Fibroblast of lung (primary cell): ENCODE results near the gene TRIM46.

Experiments used
- EZH2 ChIP-seq: IDR thresholded peaks from 2 replicates; pipeline ENCODE4 v1.5.1; 2012; ENCODE audit warnings: low read length, control low read depth, mild to moderate bottlenecking; ENCODE audit errors: missing control alignments
- TF ChIP-seq, protein P1 (sequence below), 2 donors: IDR thresholded peaks in 1 of 2; conservative IDR thresholded peaks in 1 of 2; 1 replicate in 1 of 2; 2 replicates in 1 of 2; pipeline ENCODE4 v1.5.1; 2011 to 2012; ENCODE audit warnings: low read length in 2 of 2, control low read depth in 1 of 2, inconsistent platforms in 1 of 2, low read depth in 1 of 2, mild to moderate bottlenecking in 1 of 2

DNA sequence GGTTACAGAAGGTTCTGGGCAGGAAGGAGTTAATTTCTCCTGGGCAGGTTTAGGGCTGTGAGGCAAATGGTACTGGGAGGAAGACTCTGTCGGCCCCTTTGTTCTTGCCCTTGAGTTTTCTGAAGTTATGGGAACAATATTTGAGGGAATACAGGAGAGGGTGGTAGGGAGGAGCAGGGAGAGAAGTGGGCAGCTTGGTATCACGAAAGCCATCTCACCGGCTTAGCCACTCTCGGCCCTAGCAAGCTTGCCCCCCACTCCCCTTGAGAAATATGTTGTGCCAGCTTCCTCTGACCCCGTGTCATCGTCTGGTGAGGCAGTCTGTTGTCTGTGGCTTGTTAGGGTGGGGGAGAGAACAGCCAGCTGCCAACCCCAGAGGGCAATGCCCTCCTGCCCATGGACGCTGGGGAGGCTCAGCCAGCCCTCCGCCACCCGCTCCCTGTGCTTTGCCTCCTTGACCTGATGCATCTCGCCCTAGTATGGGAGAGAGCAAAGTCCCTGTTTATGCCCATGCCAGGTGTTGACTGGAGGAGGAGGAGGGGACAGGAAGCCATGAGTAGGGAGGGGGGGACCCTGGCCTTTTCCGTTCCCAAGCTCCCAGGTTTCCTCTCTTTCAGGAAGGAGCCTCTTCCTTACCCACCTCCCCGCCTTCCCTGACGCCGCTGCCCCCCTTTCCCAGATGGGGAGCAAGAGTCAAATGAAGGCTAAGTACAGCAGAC lies 44.7 kb upstream of the TRIM46 start:
- TF ChIP-seq, protein P1, sequence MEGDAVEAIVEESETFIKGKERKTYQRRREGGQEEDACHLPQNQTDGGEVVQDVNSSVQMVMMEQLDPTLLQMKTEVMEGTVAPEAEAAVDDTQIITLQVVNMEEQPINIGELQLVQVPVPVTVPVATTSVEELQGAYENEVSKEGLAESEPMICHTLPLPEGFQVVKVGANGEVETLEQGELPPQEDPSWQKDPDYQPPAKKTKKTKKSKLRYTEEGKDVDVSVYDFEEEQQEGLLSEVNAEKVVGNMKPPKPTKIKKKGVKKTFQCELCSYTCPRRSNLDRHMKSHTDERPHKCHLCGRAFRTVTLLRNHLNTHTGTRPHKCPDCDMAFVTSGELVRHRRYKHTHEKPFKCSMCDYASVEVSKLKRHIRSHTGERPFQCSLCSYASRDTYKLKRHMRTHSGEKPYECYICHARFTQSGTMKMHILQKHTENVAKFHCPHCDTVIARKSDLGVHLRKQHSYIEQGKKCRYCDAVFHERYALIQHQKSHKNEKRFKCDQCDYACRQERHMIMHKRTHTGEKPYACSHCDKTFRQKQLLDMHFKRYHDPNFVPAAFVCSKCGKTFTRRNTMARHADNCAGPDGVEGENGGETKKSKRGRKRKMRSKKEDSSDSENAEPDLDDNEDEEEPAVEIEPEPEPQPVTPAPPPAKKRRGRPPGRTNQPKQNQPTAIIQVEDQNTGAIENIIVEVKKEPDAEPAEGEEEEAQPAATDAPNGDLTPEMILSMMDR (conservative IDR thresholded peaks at IDR 0.05 in 1 of 2, IDR thresholded peaks at IDR 0.05 in 1 of 2; ENCODE audit: low read depth in 1 of 2, low read length in 2 of 2), result no peak
- peak; percentile 21 for TF ChIP-seq EZH2
